Activated gamma-delta T cell treated with anti-CD3 and anti-CD28 coated beads, Interleukin-2, amount 50 U/mL, for 16 hours (primary cell): ENCODE results near the gene ZEB2.

Source experiments
- DNase-seq: peaks from one replicate; pipeline ENCODE4 v3.0.0-alpha.2; 2020; ENCODE audit warnings: low read depth

The ZEB2 gene

GRCh38 chr2:144421606-144422510 lies 98.1 kb downstream of the ZEB2 start:
- DNase-seq = no peak

- no peak for DNase-seq
Observed at GRCh38 chr2:144419218-144419617, 100.7 kb downstream of the ZEB2 start.

- DNase-seq = no peak
Observed at GRCh38 chr2:144415386-144415785, 104.5 kb downstream of the ZEB2 start.

GRCh38 chr2:144414324-144414845 lies 105.5 kb downstream of the ZEB2 start:
- DNase-seq = no peak

- no peak for DNase-seq
Observed at GRCh38 chr2:144412709-144413108, 107.2 kb downstream of the ZEB2 start.

- DNase-seq = no peak
Observed at GRCh38 chr2:144411473-144411872, 108.4 kb downstream of the ZEB2 start.

GRCh38 chr2:144409241-144409640 lies 110.7 kb downstream of the ZEB2 start:
- no peak for DNase-seq

GRCh38 chr2:144407262-144407661 lies 112.7 kb downstream of the ZEB2 start:
- no peak for DNase-seq

GRCh38 chr2:144405982-144406788 lies 113.7 kb downstream of the ZEB2 start:
- no peak for DNase-seq

- DNase-seq = no peak
Observed at GRCh38 chr2:144405321-144405720, 114.6 kb downstream of the ZEB2 start.

GRCh38 chr2:144404586-144405314 lies 115.2 kb downstream of the ZEB2 start:
- DNase-seq = no peak

- no peak for DNase-seq
Observed at GRCh38 chr2:144403933-144404332, 116.0 kb downstream of the ZEB2 start.

GRCh38 chr2:144402251-144402650 lies 117.7 kb downstream of the ZEB2 start:
- DNase-seq = no peak

GRCh38 chr2:144401036-144401435 lies 118.9 kb downstream of the ZEB2 start:
- no peak for DNase-seq

- DNase-seq = no peak
Observed at GRCh38 chr2:144396318-144396717, 123.6 kb downstream of the ZEB2 start.

GRCh38 chr2:144390424-144391020 lies 129.4 kb downstream of the ZEB2 start:
- no peak for DNase-seq

- no peak for DNase-seq
Observed at GRCh38 chr2:144389930-144390311, 130.0 kb downstream of the ZEB2 start.

- no peak for DNase-seq
Observed at GRCh38 chr2:144389151-144389929, 130.6 kb downstream of the ZEB2 start.

- no peak for DNase-seq
Observed at GRCh38 chr2:144385381-144385780, 134.5 kb downstream of the ZEB2 start.

GRCh38 chr2:144383571-144384100 lies 136.3 kb downstream of the ZEB2 start:
- no peak for DNase-seq

GRCh38 chr2:144382849-144383248 lies 137.1 kb downstream of the ZEB2 start:
- DNase-seq = peak; percentile 5
